ENCODE results near the gene PTBP1.

Gene PTBP1

GRCh38 chr19:784541-784940 is 12.7 kb upstream of the PTBP1 start:
- H3K27me3 Mint-ChIP-seq (ENCODE audit: low read depth), result peaks cover 8% of the 10 kb centered on the region
- no peaks in the 10 kb centered on the region for H3K9me3 Mint-ChIP-seq
- H3K36me3 Mint-ChIP-seq (ENCODE audit: low read depth), result no peaks in the 10 kb centered on the region
- peak overlapping the region in 2 of 3 experiments; percentile 31 to 76 for H3K27ac Mint-ChIP-seq
- peak overlapping the region; percentile 14 to 21 (median 21) for H3K4me3 Mint-ChIP-seq
- peaks cover 23% of the 10 kb centered on the region for H3K4me1 Mint-ChIP-seq
- no peak for TF ChIP-seq CTCF (IDR thresholded peaks at IDR 0.05; ENCODE audit: unreplicated experiment in 3 of 3)

- no peak for TF ChIP-seq CTCF (IDR thresholded peaks at IDR 0.05; ENCODE audit: unreplicated experiment in 3 of 3)
- no peaks in the 10 kb centered on the region for H3K36me3 Mint-ChIP-seq (ENCODE audit: low read depth)
These were observed 9.7 kb upstream of the PTBP1 start for GRCh38 chr19:787536-787935.

GRCh38 chr19:788686-788982 is 8.6 kb upstream of the PTBP1 start:
- H3K27me3 Mint-ChIP-seq (ENCODE audit: low read depth), result peaks cover 4% of the 10 kb centered on the region
- H3K4me3 Mint-ChIP-seq, result peak overlapping the region in 1 of 3 experiments; percentile 21

More at GRCh38 chr19:787536-787935, 9.7 kb upstream of the PTBP1 start:
- Mint-ChIP-seq H3K27ac (peak overlapping the region in 2 of 3 experiments; percentile 51 to 54), H3K27me3 (ENCODE audit: low read depth) (peaks cover 4% of the 10 kb centered on the region), H3K4me3 (no peak overlapping the region), H3K9me3 (no peaks in the 10 kb centered on the region), H3K4me1 (peaks cover 21% of the 10 kb centered on the region)

GRCh38 chr19:788983-789700 is 8.1 kb upstream of the PTBP1 start:
- no peaks in the 10 kb centered on the region for H3K9me3 Mint-ChIP-seq
- TF ChIP-seq CTCF (IDR thresholded peaks at IDR 0.05; ENCODE audit: unreplicated experiment in 3 of 3), result no peak
- no peaks in the 10 kb centered on the region for H3K36me3 Mint-ChIP-seq (ENCODE audit: low read depth)
- peak overlapping the region; percentile 19 to 42 (median 21) for H3K4me3 Mint-ChIP-seq
- H3K4me1 Mint-ChIP-seq, result peaks cover 14% of the 10 kb centered on the region
- peaks cover 4% of the 10 kb centered on the region for H3K27me3 Mint-ChIP-seq (ENCODE audit: low read depth)
- H3K27ac Mint-ChIP-seq, result peak overlapping the region; percentile 81 to 89 (median 81)

More at GRCh38 chr19:788686-788982, 8.6 kb upstream of the PTBP1 start:
- TF ChIP-seq CTCF (IDR thresholded peaks at IDR 0.05; ENCODE audit: unreplicated experiment in 3 of 3), result no peak
- Mint-ChIP-seq H3K36me3 (ENCODE audit: low read depth) (no peaks in the 10 kb centered on the region), H3K4me1 (peaks cover 14% of the 10 kb centered on the region), H3K9me3 (no peaks in the 10 kb centered on the region), H3K27ac (peak overlapping the region; percentile 81 to 89 (median 81))

- Mint-ChIP-seq H3K27ac (peak overlapping the region; percentile 81 to 89 (median 81)), H3K4me3 (peak overlapping the region; percentile 21 to 42 (median 38)), H3K9me3 (no peaks in the 10 kb centered on the region), H3K4me1 (peaks cover 14% of the 10 kb centered on the region), H3K36me3 (ENCODE audit: low read depth) (no peaks in the 10 kb centered on the region), H3K27me3 (ENCODE audit: low read depth) (peaks cover under 1% of the 10 kb centered on the region)
- no peak for TF ChIP-seq CTCF (IDR thresholded peaks at IDR 0.05; ENCODE audit: unreplicated experiment in 3 of 3)
These were observed 7.6 kb upstream of the PTBP1 start for GRCh38 chr19:789701-790060.

- Mint-ChIP-seq H3K27ac (peak overlapping the region; percentile 66 to 85 (median 69)), H3K36me3 (ENCODE audit: low read depth) (no peaks in the 10 kb centered on the region), H3K27me3 (ENCODE audit: low read depth) (no peaks in the 10 kb centered on the region), H3K4me1 (peaks cover 14% of the 10 kb centered on the region), H3K4me3 (peak overlapping the region in 1 of 3 experiments; percentile 32), H3K9me3 (no peaks in the 10 kb centered on the region)
- TF ChIP-seq CTCF (IDR thresholded peaks at IDR 0.05; ENCODE audit: unreplicated experiment in 3 of 3), result no peak
These were observed 6.2 kb upstream of the PTBP1 start for GRCh38 chr19:791007-791566.

Measured in nephron (organoid).